G401 (cell line): Measurements from ENCODE around the gene ORC2. TPM values are rescaled to one million over a fixed set of nuclear protein-coding genes. Genes with fewer than 3 reads are reported as not detected.
A peak's percentile ranks its signal among the peaks of the same experiment; 100 is the strongest.
"Not testable (repeated sequence)": the region's sequence is repeated elsewhere in the genome, so short reads cannot be mapped to it uniquely, and the experiment has no call there.

Source experiments
- DNase-seq: peaks from one replicate; pipeline ENCODE4 v3.0.0-alpha.2; 2015; ENCODE audit warnings: low spot score
- in situ Hi-C: cut with HindIII; loops from 2 replicates; pipeline ENCODE4 v1.10.0; 2016; ENCODE audit warnings: low sequenced_read_pairs, mixed read lengths
- total RNA-seq: library from RNA; depleted of rRNA; stranded (reverse); fragments of >200 nt; shearing (Covaris generic); gene quantifications from 2 replicates; pipeline ENCODE4 v1.2.3, GENCODE V29; 2014

Gene ORC2
- total RNA-seq, 1 experiment from 2014 or later: 61.4 TPM

GRCh38 chr2:200944467-200945394 is 18.7 kb downstream of the ORC2 start:
- no peak for DNase-seq
- in situ Hi-C loops: no loop called here

- in situ Hi-C loops: no loop called here
- no peak for DNase-seq
Measured at GRCh38 chr2:200943527-200944105, 19.8 kb downstream of the ORC2 start.

GRCh38 chr2:200939832-200940231 is 23.6 kb downstream of the ORC2 start:
- in situ Hi-C loops: no loop called here
- DNase-seq: no peak

- no peak for DNase-seq
- in situ Hi-C loops: no loop called here
Measured at GRCh38 chr2:200930947-200931626, 32.4 kb downstream of the ORC2 start.

GRCh38 chr2:200929334-200930249 is 33.9 kb downstream of the ORC2 start:
- in situ Hi-C loops: no loop called here
- no peak for DNase-seq

GRCh38 chr2:200922439-200922838 is 41.0 kb downstream of the ORC2 start:
- DNase-seq: no peak
- in situ Hi-C loops: no loop called here

GRCh38 chr2:200913654-200914053 is 49.8 kb downstream of the ORC2 start:
- no peak for DNase-seq

GRCh38 chr2:200909958-200910357 is 53.5 kb downstream of the ORC2 start:
- DNase-seq: no peak
- in situ Hi-C loops: no loop called here

More at GRCh38 chr2:200913654-200914053, 49.8 kb downstream of the ORC2 start:
- in situ Hi-C loops: no loop called here

- DNase-seq: peak; percentile 72
- in situ Hi-C loops: no loop called here
Measured at GRCh38 chr2:200905618-200906296, 57.7 kb downstream of the ORC2 start.

- in situ Hi-C loops: no loop called here
Measured at GRCh38 chr2:200901459-200902072, 61.9 kb downstream of the ORC2 start.

GRCh38 chr2:200899482-200899881 is 64.0 kb downstream of the ORC2 start:
- in situ Hi-C loops: no loop called here
- DNase-seq: no peak

More at GRCh38 chr2:200901459-200902072, 61.9 kb downstream of the ORC2 start:
- peak; percentile 70 for DNase-seq

GRCh38 chr2:200888704-200889625 is 74.5 kb downstream of the ORC2 start, which contains the start of the genes NIF3L1 and PPIL3:
Gene NIF3L1 (plus strand): TSS chr2:200889371. CDS start chr2:200891944, 2,573 bp downstream.
Gene PPIL3 (minus strand): TSS chr2:200889077. CDS start chr2:200887615, 1,462 bp downstream.
- peak; percentile 98 for DNase-seq
- in situ Hi-C loops: no loop called here

- in situ Hi-C loops, DNase-seq: not testable (repeated sequence)
Measured at GRCh38 chr2:200881715-200882249, 81.7 kb downstream of the ORC2 start.

GRCh38 chr2:200878289-200878880 is 85.1 kb downstream of the ORC2 start:
- in situ Hi-C loops: no loop called here
- no peak for DNase-seq

GRCh38 chr2:200877443-200877842 is 86.0 kb downstream of the ORC2 start:
- DNase-seq: no peak
- in situ Hi-C loops: no loop called here

- in situ Hi-C loops: no loop called here
- no peak for DNase-seq
Measured at GRCh38 chr2:200873560-200873959, 89.9 kb downstream of the ORC2 start.
